Measurements from ENCODE around the gene CTSF. TPM values are rescaled to one million over a fixed set of nuclear protein-coding genes. Genes with fewer than 3 reads are reported as not detected.

Gene CTSF
- total and polyA plus RNA-seq, 5 donors from 2014 or later: 6.9 to 28.6 (median 17.6) TPM

- peaks cover 0 to 17% (median 4%) of the 10 kb centered on the region in 4 donors for H3K4me1 Mint-ChIP-seq
- Histone ChIP-seq H3K9me3 (ENCODE audit: control insufficient read depth in 2 of 2, low read length in 2 of 2) (no peaks in the 10 kb centered on the region), H3K27ac (ENCODE audit: insufficient read depth, low read length, poor library complexity, severe bottlenecking) (no peak overlapping the region), H3K4me1 (ENCODE audit: control insufficient read depth, insufficient read depth, low read length, poor library complexity, severe bottlenecking) (peaks cover 13% of the 10 kb centered on the region), H3K4me3 (ENCODE audit: low read depth, low read length) (no peak overlapping the region), H3K27me3 (ENCODE audit: control insufficient read depth, insufficient read depth, low read length) (no peaks in the 10 kb centered on the region), H3K36me3 (ENCODE audit: control insufficient read depth, insufficient read depth, low read length) (no peaks in the 10 kb centered on the region)
- peaks cover 6% of the 10 kb centered on the region for H3K27me3 Mint-ChIP-seq
- ATAC-seq (ENCODE audit: low read depth in 2 of 2): no peak
- DNase-seq: no peak
- H3K36me3 Mint-ChIP-seq: no peaks in the 10 kb centered on the region
- no peak overlapping the region for H3K4me3 Mint-ChIP-seq
- H3K27ac Mint-ChIP-seq: no peak overlapping the region
- peaks cover 0 to 2% (median 0%) of the 10 kb centered on the region in 7 donors for H3K9me3 Mint-ChIP-seq
Observed at GRCh38 chr11:66562907-66563583, 5.4 kb downstream of the CTSF start.

DNA sequence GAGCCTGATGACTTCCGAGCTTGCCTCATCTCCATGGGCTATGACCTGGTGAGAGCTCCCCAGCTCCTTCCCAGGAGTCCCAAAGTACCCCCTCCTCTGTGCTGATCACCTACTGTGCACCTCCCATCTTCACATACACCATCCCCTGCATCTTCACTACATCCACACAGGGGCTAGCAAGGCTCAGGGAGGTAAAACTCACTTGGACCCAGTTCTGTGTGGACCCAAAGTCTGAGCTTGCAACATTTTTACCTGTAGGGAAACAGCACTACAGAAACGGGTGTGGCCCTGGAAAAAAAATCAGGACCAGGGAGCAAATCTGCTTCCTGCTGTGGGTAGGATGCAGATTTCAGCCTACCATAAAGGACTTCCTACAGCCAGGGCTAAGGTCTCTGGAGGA lies 6.1 kb downstream of the CTSF start:
- DNase-seq: no peak
- Mint-ChIP-seq H3K4me1 (peaks cover 0 to 15% (median 3%) of the 10 kb centered on the region in 4 donors), H3K4me3 (no peak overlapping the region), H3K9me3 (peaks cover 0 to 2% (median 0%) of the 10 kb centered on the region in 7 donors), H3K36me3 (no peaks in the 10 kb centered on the region), H3K27me3 (peaks cover 6% of the 10 kb centered on the region), H3K27ac (no peak overlapping the region)
- no peak overlapping the region for H3K27ac ChIP-seq (ENCODE audit: insufficient read depth, low read length, poor library complexity, severe bottlenecking)
- no peaks in the 10 kb centered on the region for H3K36me3 ChIP-seq (ENCODE audit: control insufficient read depth, insufficient read depth, low read length)
- ATAC-seq (ENCODE audit: low read depth in 2 of 2): no peak
- no peaks in the 10 kb centered on the region for H3K9me3 ChIP-seq (ENCODE audit: control insufficient read depth in 2 of 2, low read length in 2 of 2)
- peaks cover 6% of the 10 kb centered on the region for H3K4me1 ChIP-seq (ENCODE audit: control insufficient read depth, insufficient read depth, low read length, poor library complexity, severe bottlenecking)
- H3K4me3 ChIP-seq (ENCODE audit: low read depth, low read length): no peak overlapping the region
- H3K27me3 ChIP-seq (ENCODE audit: control insufficient read depth, insufficient read depth, low read length): no peaks in the 10 kb centered on the region

DNA sequence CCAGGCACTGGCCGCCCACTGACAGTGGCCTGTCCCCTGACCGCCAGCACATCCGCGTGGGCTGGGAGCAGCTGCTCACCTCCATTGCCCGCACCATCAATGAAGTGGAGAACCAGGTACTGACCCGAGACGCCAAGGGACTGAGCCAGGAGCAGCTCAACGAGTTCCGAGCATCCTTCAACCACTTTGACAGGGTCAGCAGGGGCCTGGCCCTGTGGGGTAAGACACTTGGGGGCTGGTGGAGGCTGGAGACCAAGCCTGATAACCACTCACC lies 6.5 kb downstream of the CTSF start:
- no peak overlapping the region for H3K4me3 ChIP-seq (ENCODE audit: low read depth, low read length)
- Mint-ChIP-seq H3K4me3 (no peak overlapping the region), H3K36me3 (no peaks in the 10 kb centered on the region), H3K27ac (no peak overlapping the region), H3K9me3 (peaks cover 0 to 2% (median 0%) of the 10 kb centered on the region in 7 donors), H3K27me3 (peaks cover 6% of the 10 kb centered on the region), H3K4me1 (peaks cover 0 to 12% (median 2%) of the 10 kb centered on the region in 4 donors)
- ATAC-seq (ENCODE audit: low read depth in 2 of 2) (no peak), DNase-seq (no peak)
- H3K36me3 ChIP-seq (ENCODE audit: control insufficient read depth, insufficient read depth, low read length): no peaks in the 10 kb centered on the region
- H3K9me3 ChIP-seq (ENCODE audit: control insufficient read depth in 2 of 2, low read length in 2 of 2): no peaks in the 10 kb centered on the region
- H3K4me1 ChIP-seq (ENCODE audit: control insufficient read depth, insufficient read depth, low read length, poor library complexity, severe bottlenecking): peaks cover 6% of the 10 kb centered on the region
- peaks cover 2% of the 10 kb centered on the region for H3K27me3 ChIP-seq (ENCODE audit: control insufficient read depth, insufficient read depth, low read length)
- H3K27ac ChIP-seq (ENCODE audit: insufficient read depth, low read length, poor library complexity, severe bottlenecking): no peak overlapping the region

DNA sequence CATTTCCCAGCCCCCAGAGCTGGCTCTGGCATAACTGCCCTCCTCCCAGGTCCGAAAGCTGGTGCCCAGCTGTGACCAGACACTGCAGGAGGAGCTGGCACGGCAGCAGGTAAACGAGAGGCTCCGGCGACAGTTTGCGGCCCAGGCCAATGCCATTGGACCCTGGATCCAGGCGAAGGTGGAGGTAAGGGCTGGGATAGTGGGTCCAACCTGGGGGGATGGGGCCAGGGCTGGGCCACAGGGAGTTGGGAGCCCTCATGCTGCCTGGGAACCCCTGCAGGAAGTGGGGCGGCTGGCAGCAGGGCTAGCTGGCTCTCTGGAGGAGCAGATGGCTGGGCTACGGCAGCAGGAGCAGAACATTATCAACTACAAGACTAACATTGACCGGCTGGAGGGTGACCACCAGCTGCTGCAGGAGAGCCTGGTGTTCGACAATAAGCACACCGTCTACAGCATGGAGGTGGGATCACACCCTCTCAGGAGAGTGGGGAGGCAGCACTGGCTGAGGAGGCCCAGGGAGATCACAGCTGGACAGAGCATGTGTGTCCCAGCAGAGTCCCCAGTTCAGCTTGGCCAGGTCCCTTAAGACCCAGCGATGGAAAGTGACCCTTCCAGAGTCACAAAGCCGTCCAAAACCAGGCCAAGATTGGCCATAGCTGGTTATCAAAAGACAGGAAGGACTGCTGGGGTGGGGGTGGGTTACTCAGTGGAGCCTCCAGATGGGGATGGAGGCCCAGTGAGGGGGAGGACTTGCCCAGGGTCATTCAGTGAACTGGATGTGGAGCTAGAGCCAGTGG lies 7.0 kb downstream of the CTSF start:
- peaks cover 5% of the 10 kb centered on the region for H3K27me3 Mint-ChIP-seq
- peaks cover 6% of the 10 kb centered on the region for H3K4me1 ChIP-seq (ENCODE audit: control insufficient read depth, insufficient read depth, low read length, poor library complexity, severe bottlenecking)
- H3K27me3 ChIP-seq (ENCODE audit: control insufficient read depth, insufficient read depth, low read length): peaks cover 2% of the 10 kb centered on the region
- DNase-seq: no peak
- no peak for ATAC-seq (ENCODE audit: low read depth in 2 of 2)
- no peaks in the 10 kb centered on the region for H3K9me3 ChIP-seq (ENCODE audit: control insufficient read depth in 2 of 2, low read length in 2 of 2)
- H3K27ac Mint-ChIP-seq: no peak overlapping the region
- no peaks in the 10 kb centered on the region for H3K36me3 ChIP-seq (ENCODE audit: control insufficient read depth, insufficient read depth, low read length)
- peaks cover 0 to 2% (median 0%) of the 10 kb centered on the region in 7 donors for H3K9me3 Mint-ChIP-seq
- H3K4me3 Mint-ChIP-seq: no peak overlapping the region
- H3K36me3 Mint-ChIP-seq: no peaks in the 10 kb centered on the region
- H3K4me3 ChIP-seq (ENCODE audit: low read depth, low read length): no peak overlapping the region
- no peak overlapping the region for H3K27ac ChIP-seq (ENCODE audit: insufficient read depth, low read length, poor library complexity, severe bottlenecking)
- peaks cover 0 to 11% (median 2%) of the 10 kb centered on the region in 4 donors for H3K4me1 Mint-ChIP-seq

DNA sequence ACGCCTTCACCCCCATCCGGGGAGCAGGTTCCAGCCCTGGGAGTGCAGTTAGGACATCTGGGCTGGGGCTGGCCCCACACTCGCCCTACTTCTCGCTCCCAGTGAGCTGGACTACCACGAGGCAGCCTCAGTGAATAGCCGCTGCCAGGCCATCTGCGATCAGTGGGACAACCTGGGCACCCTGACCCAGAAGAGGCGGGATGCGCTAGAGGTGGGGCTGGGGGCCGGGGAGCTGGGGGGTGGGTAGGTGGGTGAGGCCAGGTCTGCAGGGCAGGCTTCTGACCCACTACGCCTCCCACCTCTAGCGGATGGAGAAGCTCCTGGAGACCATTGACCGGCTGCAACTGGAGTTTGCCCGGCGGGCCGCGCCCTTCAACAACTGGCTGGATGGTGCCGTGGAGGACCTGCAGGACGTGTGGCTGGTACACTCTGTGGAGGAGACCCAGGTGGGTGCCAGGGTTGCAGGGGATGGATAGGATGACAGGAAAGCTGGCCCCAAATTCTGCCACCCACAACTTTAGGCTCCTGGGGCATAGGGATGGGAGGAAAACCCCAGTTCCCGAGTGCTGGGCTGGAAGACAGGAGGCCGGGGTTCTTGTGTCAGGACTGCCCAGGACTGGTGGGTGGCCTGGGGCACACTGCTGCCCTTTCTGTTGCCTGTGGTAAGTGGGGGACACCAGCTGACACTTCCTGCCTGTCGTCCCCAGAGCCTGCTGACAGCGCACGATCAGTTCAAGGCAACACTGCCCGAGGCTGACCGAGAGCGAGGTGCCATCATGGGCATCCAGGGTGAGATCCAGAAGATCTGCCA lies 8.3 kb downstream of the CTSF start:
- Mint-ChIP-seq H3K27ac (no peak overlapping the region), H3K36me3 (no peaks in the 10 kb centered on the region), H3K9me3 (peaks cover 0 to under 1% (median 0%) of the 10 kb centered on the region in 7 donors), H3K4me1 (peaks cover 0 to 8% (median 2%) of the 10 kb centered on the region in 4 donors), H3K4me3 (peak overlapping the region in 1 of 4 donors; percentile 18), H3K27me3 (no peaks in the 10 kb centered on the region)
- H3K36me3 ChIP-seq (ENCODE audit: control insufficient read depth, insufficient read depth, low read length): no peaks in the 10 kb centered on the region
- peaks cover 6% of the 10 kb centered on the region for H3K4me1 ChIP-seq (ENCODE audit: control insufficient read depth, insufficient read depth, low read length, poor library complexity, severe bottlenecking)
- no peak overlapping the region for H3K4me3 ChIP-seq (ENCODE audit: low read depth, low read length)
- ATAC-seq (ENCODE audit: low read depth in 2 of 2): no peak
- no peak for DNase-seq
- no peaks in the 10 kb centered on the region for H3K9me3 ChIP-seq (ENCODE audit: control insufficient read depth in 2 of 2, low read length in 2 of 2)
- peaks cover 2% of the 10 kb centered on the region for H3K27me3 ChIP-seq (ENCODE audit: control insufficient read depth, insufficient read depth, low read length)
- no peak overlapping the region for H3K27ac ChIP-seq (ENCODE audit: insufficient read depth, low read length, poor library complexity, severe bottlenecking)

DNA sequence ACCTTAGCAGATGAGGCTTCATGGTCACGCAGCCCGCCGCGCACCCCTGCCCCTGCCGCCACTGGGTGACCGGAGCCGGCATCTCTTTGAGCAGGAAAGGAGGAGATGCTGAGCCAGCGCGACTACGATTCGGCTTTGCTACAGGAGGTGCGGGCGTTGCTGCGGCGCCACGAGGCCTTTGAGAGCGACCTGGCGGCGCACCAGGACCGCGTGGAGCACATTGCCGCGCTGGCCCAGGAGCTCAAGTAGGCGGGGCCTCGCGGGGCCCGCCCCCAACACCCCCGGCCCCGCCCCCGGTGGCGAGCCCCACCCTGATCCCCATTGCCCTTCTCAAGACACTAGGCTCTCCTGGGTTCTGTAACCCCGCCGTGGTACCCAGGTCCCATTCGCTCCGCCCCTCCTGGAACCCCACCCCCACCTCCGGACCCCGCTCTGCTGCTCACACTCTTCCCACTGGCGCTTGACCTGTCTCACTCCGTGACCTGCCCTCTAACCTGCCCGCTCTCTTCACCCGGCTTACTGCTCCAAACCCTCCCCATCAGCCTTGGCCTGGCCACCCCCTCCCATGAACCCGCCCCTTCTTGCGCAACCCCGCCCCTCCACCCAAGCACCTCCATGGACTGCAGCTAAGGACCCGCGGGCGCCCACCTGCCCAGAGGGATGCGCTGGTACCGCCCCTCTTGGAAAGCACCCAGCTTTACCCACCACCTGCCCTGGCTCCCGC lies 9.1 kb downstream of the CTSF start:
- H3K36me3 Mint-ChIP-seq: no peaks in the 10 kb centered on the region
- H3K27me3 Mint-ChIP-seq: no peaks in the 10 kb centered on the region
- peak; percentile 17 to 55 for ATAC-seq (ENCODE audit: low read depth in 2 of 2)
- DNase-seq: peak in 2 of 3 donors; percentile 19 to 37
- peaks cover 0 to 1% (median 0%) of the 10 kb centered on the region in 7 donors for H3K9me3 Mint-ChIP-seq
- Histone ChIP-seq H3K36me3 (ENCODE audit: control insufficient read depth, insufficient read depth, low read length) (no peaks in the 10 kb centered on the region), H3K4me1 (ENCODE audit: control insufficient read depth, insufficient read depth, low read length, poor library complexity, severe bottlenecking) (peaks cover 6% of the 10 kb centered on the region), H3K27me3 (ENCODE audit: control insufficient read depth, insufficient read depth, low read length) (peaks cover 2% of the 10 kb centered on the region), H3K27ac (ENCODE audit: insufficient read depth, low read length, poor library complexity, severe bottlenecking) (no peak overlapping the region), H3K4me3 (ENCODE audit: low read depth, low read length) (no peak overlapping the region), H3K9me3 (ENCODE audit: control insufficient read depth in 2 of 2, low read length in 2 of 2) (no peaks in the 10 kb centered on the region)
- H3K4me3 Mint-ChIP-seq: peak overlapping the region in 1 of 4 donors; percentile 56
- H3K4me1 Mint-ChIP-seq: peaks cover 0 to 8% (median 2%) of the 10 kb centered on the region in 4 donors
- H3K27ac Mint-ChIP-seq: no peak overlapping the region

DNA sequence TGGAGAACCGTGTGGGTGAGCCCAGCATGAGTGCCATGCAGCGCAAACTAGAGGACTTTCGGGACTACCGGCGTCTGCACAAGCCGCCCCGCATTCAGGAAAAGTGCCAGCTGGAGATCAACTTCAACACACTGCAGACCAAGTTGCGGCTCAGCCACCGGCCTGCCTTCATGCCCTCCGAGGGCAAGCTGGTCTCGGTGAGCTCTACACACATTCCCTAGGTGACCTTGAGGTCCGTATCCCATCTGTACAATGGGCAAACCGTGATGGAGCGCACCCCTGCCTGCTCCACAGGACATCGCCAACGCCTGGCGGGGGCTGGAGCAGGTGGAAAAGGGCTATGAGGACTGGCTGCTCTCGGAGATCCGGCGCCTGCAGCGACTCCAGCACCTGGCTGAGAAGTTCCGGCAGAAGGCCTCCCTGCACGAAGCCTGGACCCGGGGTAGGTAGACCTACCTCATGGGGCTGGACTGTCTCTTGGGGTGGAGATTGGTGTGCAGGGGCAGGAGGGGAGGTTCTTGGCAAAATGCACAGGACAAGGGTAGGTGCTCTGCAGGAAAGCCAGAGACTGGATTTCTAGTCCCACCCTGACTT lies 10.6 kb downstream of the CTSF start:
- no peaks in the 10 kb centered on the region for H3K9me3 ChIP-seq (ENCODE audit: control insufficient read depth in 2 of 2, low read length in 2 of 2)
- H3K27me3 Mint-ChIP-seq: no peaks in the 10 kb centered on the region
- peaks cover 0 to 8% (median 2%) of the 10 kb centered on the region in 4 donors for H3K4me1 Mint-ChIP-seq
- no peak overlapping the region for H3K27ac Mint-ChIP-seq
- DNase-seq: no peak
- no peak for ATAC-seq (ENCODE audit: low read depth in 2 of 2)
- peaks cover 6% of the 10 kb centered on the region for H3K4me1 ChIP-seq (ENCODE audit: control insufficient read depth, insufficient read depth, low read length, poor library complexity, severe bottlenecking)
- H3K27ac ChIP-seq (ENCODE audit: insufficient read depth, low read length, poor library complexity, severe bottlenecking): no peak overlapping the region
- no peaks in the 10 kb centered on the region for H3K36me3 ChIP-seq (ENCODE audit: control insufficient read depth, insufficient read depth, low read length)
- peaks cover 2% of the 10 kb centered on the region for H3K27me3 ChIP-seq (ENCODE audit: control insufficient read depth, insufficient read depth, low read length)
- H3K4me3 Mint-ChIP-seq: no peak overlapping the region
- peaks cover 0 to 1% (median 0%) of the 10 kb centered on the region in 7 donors for H3K9me3 Mint-ChIP-seq
- no peak overlapping the region for H3K4me3 ChIP-seq (ENCODE audit: low read depth, low read length)
- H3K36me3 Mint-ChIP-seq: no peaks in the 10 kb centered on the region

Data from CD4-positive, CD25-positive, alpha-beta regulatory T cell (primary cell).